Measurements from ENCODE around the gene MYORG. TPM values are rescaled to one million over a fixed set of nuclear protein-coding genes. Genes with fewer than 3 reads are reported as not detected.

MYORG gene
- total and polyA plus RNA-seq, 12 donors, result 1.1 to 33.8 (median 14.5) TPM

DNA sequence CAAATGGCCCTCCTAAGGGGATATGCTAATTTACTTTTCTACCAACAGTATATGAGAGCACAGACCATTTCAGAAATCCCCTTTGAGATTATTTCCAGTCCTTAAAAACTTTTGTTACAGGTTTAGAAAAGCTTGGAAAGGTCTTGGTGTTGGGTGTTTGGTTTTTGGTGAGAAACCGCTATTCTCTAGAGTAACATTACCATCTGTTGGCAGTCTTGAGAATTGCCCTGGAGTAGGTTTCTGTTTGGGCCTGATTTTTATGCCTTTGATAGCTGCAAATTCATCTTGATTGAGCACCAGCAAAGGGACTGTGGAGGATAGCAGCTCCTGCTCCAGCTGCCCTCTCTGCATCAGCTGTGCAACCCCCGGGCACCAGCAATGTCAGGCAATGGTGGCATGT is 39.3 kb downstream of the MYORG start:
- no peak overlapping the region for H3K4me3 ChIP-seq
- no peak for DNase-seq
- intact Hi-C loops (cut with DNase I), result loop anchor here in 1 of 2 donors (5.0 to 10.0 kb wide), 2 partner anchors 40 to 267 kb away; partner anchors contain the start of gene MYORG
- WGBS, 4 donors, result 94 to 100% (median 95%) methylated on average over 2 of the region's 2 CpGs
- H3K4me1 ChIP-seq (replicated peaks in 1 of 2), result peaks cover 0 to 11% of the 10 kb centered on the region in 2 donors
- no peak overlapping the region for H3K27ac ChIP-seq
- no peaks in the 10 kb centered on the region for H3K27me3 ChIP-seq
- TF ChIP-seq, protein P1, sequence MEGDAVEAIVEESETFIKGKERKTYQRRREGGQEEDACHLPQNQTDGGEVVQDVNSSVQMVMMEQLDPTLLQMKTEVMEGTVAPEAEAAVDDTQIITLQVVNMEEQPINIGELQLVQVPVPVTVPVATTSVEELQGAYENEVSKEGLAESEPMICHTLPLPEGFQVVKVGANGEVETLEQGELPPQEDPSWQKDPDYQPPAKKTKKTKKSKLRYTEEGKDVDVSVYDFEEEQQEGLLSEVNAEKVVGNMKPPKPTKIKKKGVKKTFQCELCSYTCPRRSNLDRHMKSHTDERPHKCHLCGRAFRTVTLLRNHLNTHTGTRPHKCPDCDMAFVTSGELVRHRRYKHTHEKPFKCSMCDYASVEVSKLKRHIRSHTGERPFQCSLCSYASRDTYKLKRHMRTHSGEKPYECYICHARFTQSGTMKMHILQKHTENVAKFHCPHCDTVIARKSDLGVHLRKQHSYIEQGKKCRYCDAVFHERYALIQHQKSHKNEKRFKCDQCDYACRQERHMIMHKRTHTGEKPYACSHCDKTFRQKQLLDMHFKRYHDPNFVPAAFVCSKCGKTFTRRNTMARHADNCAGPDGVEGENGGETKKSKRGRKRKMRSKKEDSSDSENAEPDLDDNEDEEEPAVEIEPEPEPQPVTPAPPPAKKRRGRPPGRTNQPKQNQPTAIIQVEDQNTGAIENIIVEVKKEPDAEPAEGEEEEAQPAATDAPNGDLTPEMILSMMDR (IDR thresholded peaks at IDR 0.05), result no peak
- no peak for TF ChIP-seq POLR2A (IDR thresholded peaks at IDR 0.05)
- no peaks in the 10 kb centered on the region for H3K9me3 ChIP-seq (replicated peaks in 1 of 3)
- peaks cover 0 to 20% of the 10 kb centered on the region in 2 donors for H3K36me3 ChIP-seq (replicated peaks in 1 of 2)

DNA sequence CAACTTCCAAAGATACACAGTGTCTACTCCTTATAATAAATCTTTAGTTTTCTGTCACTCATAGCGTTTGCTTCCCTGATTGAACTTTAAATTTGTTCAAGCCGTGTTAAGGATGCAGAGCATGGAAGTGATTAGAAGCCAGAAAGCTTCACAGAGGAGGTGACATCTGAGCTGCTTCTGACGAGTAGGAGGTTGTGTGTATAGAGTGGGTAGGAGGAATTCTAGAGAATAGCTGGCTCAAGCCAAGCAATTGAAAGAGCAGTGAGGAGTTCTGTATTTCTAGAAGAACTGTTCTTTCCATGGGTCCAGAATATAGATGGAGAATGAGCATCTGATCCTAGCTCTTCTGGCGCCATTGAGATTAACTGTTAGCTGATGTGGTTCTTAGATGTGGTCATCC is 41.3 kb downstream of the MYORG start:
- TF ChIP-seq, protein P1 (IDR thresholded peaks at IDR 0.05), result no peak
- no peak for TF ChIP-seq POLR2A (IDR thresholded peaks at IDR 0.05)
- DNase-seq, result no peak
- Histone ChIP-seq H3K36me3 (replicated peaks in 1 of 2) (peaks cover 0 to 17% of the 10 kb centered on the region in 2 donors), H3K27me3 (no peaks in the 10 kb centered on the region), H3K9me3 (replicated peaks in 1 of 3) (no peaks in the 10 kb centered on the region), H3K4me1 (replicated peaks in 1 of 2) (peaks cover 0 to 8% of the 10 kb centered on the region in 2 donors), H3K27ac (no peak overlapping the region), H3K4me3 (no peak overlapping the region)
- intact Hi-C loops (cut with DNase I), result loop anchor here in 1 of 2 donors (5.0 to 10.0 kb wide), 2 partner anchors 42 to 269 kb away; partner anchors contain the start of gene MYORG
- 84 to 88% (median 85%) methylated on average over 4 of the region's 4 CpGs for WGBS, 4 donors

DNA sequence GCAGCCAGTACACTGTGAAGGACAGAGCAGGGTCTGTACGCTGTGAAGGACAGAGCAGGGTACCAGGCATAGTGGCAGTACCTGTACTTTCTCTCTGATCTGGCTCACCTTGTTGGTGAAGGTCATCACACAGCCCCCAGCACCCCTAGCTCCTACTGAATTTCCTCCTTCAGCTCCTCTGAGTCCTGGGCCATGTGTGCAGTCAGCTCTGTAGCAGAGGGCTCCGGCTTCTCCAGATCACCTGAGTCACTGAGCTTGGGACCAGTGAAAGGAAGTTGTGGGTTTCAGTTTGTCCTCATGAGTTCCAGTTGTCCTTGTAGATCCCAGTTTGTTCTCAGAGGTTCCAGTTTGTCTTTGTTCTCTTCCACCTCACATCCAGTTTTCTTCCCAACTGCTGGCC is 41.8 kb downstream of the MYORG start:
- 62 to 81% (median 69%) methylated on average over 2 of the region's 2 CpGs for WGBS, 4 donors
- intact Hi-C loops (cut with DNase I), result loop anchor here in 1 of 2 donors (5.0 to 10.0 kb wide), 2 partner anchors 42 to 270 kb away; partner anchors contain the start of gene MYORG

DNA sequence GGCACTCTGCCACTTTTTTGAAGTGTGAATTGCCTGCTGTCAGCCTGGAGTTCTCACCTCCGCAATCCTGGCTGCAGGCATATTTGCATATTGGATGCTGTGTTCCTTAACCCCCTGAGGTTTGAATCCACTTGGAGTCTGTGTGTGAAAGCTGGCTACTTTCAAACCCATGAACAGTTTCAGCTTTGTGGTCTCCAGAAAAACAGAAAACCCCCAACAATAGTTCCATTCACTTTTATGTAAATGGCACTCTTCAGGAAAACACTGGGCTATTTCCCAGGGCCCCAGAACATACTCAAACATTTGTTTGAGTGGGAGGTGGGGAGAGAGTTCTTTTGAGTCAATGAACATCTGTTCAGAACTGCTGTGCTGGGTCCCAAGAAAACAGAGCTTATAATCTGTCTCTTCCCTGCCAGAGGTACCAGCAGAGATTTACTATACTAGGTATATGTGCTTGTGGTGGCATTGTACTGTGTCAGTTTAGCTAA is 42.3 kb downstream of the MYORG start:
- Histone ChIP-seq H3K4me1 (replicated peaks in 1 of 2) (peaks cover 0 to 11% of the 10 kb centered on the region in 2 donors), H3K4me3 (no peak overlapping the region), H3K27ac (no peak overlapping the region), H3K9me3 (replicated peaks in 1 of 3) (no peaks in the 10 kb centered on the region), H3K27me3 (no peaks in the 10 kb centered on the region), H3K36me3 (replicated peaks in 1 of 2) (peaks cover 0 to 7% of the 10 kb centered on the region in 2 donors)
- intact Hi-C loops (cut with DNase I), result loop anchor here in 1 of 2 donors (10.0 kb wide), 1 partner anchor 270 kb away; no protein-coding TSS in a partner anchor
- no peak for DNase-seq
- 71 to 90% (median 82%) methylated on average over 1 of the region's 1 CpG for WGBS, 4 donors
- TF ChIP-seq, protein P1 (IDR thresholded peaks at IDR 0.05), result no peak
- no peak for TF ChIP-seq POLR2A (IDR thresholded peaks at IDR 0.05)

More for the DNA sequence above, 41.8 kb downstream of the MYORG start:
- Histone ChIP-seq H3K4me3 (no peak overlapping the region), H3K27me3 (no peaks in the 10 kb centered on the region), H3K36me3 (replicated peaks in 1 of 2) (peaks cover 0 to 12% of the 10 kb centered on the region in 2 donors), H3K9me3 (replicated peaks in 1 of 3) (no peaks in the 10 kb centered on the region), H3K27ac (no peak overlapping the region), H3K4me1 (replicated peaks in 1 of 2) (peaks cover 0 to 11% of the 10 kb centered on the region in 2 donors)
- DNase-seq, result peak in 1 of 7 donors; percentile 35
- no peak for TF ChIP-seq POLR2A (IDR thresholded peaks at IDR 0.05)
- TF ChIP-seq, protein P1 (IDR thresholded peaks at IDR 0.05), result no peak
